DOHH2 (cell line): ENCODE measurements around the gene PURB.
"Not testable (repeated sequence)": the region's sequence is repeated elsewhere in the genome, so short reads cannot be mapped to it uniquely, and the experiment has no call there.

Source experiments
- H3F3A ChIP-seq: fragments of 200-600 bp; sonication (generic), shearing (Covaris generic); 2 replicates; pipeline ENCODE4 v1.6.0; 2016; ENCODE audit warnings: antibody characterized with exemption, mild to moderate bottlenecking; ENCODE audit not compliant: control insufficient read depth, insufficient read depth
- H3K27ac ChIP-seq: fragments of 200-600 bp; sonication (generic); 2 replicates; pipeline ENCODE4 v1.5.1; 2014; ENCODE audit warnings: low read depth, mild to moderate bottlenecking, low read length, moderate library complexity
- H3K27me3 ChIP-seq: fragments of 200-600 bp; sonication (generic); 2 replicates; pipeline ENCODE4 v1.6.1; 2014; ENCODE audit warnings: mild to moderate bottlenecking, low read length, mixed read lengths; ENCODE audit not compliant: control insufficient read depth
- H3K36me3 ChIP-seq: fragments of 200-600 bp; sonication (generic); 2 replicates; pipeline ENCODE4 v1.6.1; 2014; ENCODE audit warnings: mild to moderate bottlenecking, low read length, moderate library complexity, mixed read lengths; ENCODE audit not compliant: control insufficient read depth
- H3K4me1 ChIP-seq: fragments of 200-600 bp; sonication (generic); 2 replicates; pipeline ENCODE4 v1.6.1; 2014; ENCODE audit warnings: mild to moderate bottlenecking, low read length, mixed read lengths; ENCODE audit not compliant: control insufficient read depth
- H3K4me2 ChIP-seq: fragments of 200-600 bp; sonication (generic); 2 replicates; pipeline ENCODE4 v1.6.0; 2014; ENCODE audit warnings: mild to moderate bottlenecking, low read length, moderate library complexity
- H3K4me3 ChIP-seq: fragments of 200-600 bp; sonication (generic); 2 replicates; pipeline ENCODE4 v1.5.1; 2014; ENCODE audit warnings: mild to moderate bottlenecking, low read length, mixed read lengths
- H3K79me2 ChIP-seq: fragments of 200-600 bp; sonication (generic); 2 replicates; pipeline ENCODE4 v1.6.1; 2014; ENCODE audit warnings: mild to moderate bottlenecking, low read length, mixed read lengths; ENCODE audit not compliant: control insufficient read depth
- H3K9me2 ChIP-seq: fragments of 200-600 bp; sonication (generic); replicated peaks from 2 replicates; pipeline ENCODE4 v1.6.1; 2014; ENCODE audit warnings: mild to moderate bottlenecking, low read length, mixed read lengths; ENCODE audit not compliant: control insufficient read depth
- H3K9me3 ChIP-seq: fragments of 200-600 bp; sonication (generic); 2 replicates; pipeline ENCODE4 v1.6.1; 2014; ENCODE audit warnings: antibody characterized with exemption, low read length, mixed read lengths; ENCODE audit not compliant: control insufficient read depth, insufficient read depth
- H4K20me1 ChIP-seq: fragments of 200-600 bp; sonication (generic); 2 replicates; pipeline ENCODE4 v1.6.0; 2014; ENCODE audit warnings: low read depth, mild to moderate bottlenecking, antibody characterized with exemption, low read length, moderate library complexity; ENCODE audit not compliant: control insufficient read depth, insufficient read depth
- EZH2phosphoT487 ChIP-seq: fragments of 200-600 bp; sonication (generic); IDR thresholded peaks from 2 replicates; pipeline ENCODE4 v1.6.1; 2017; ENCODE audit warnings: borderline replicate concordance, mild to moderate bottlenecking, antibody characterized with exemption, low read length, moderate library complexity, mixed read lengths
- TF ChIP-seq, protein P1 (sequence below): fragments of 200-600 bp; sonication (generic); IDR thresholded peaks from one replicate; pipeline ENCODE4 v1.5.1; 2014; ENCODE audit warnings: antibody characterized with exemption, mild to moderate bottlenecking, low read depth, low read length; ENCODE audit not compliant: poor library complexity, severe bottlenecking

Gene PURB

DNA sequence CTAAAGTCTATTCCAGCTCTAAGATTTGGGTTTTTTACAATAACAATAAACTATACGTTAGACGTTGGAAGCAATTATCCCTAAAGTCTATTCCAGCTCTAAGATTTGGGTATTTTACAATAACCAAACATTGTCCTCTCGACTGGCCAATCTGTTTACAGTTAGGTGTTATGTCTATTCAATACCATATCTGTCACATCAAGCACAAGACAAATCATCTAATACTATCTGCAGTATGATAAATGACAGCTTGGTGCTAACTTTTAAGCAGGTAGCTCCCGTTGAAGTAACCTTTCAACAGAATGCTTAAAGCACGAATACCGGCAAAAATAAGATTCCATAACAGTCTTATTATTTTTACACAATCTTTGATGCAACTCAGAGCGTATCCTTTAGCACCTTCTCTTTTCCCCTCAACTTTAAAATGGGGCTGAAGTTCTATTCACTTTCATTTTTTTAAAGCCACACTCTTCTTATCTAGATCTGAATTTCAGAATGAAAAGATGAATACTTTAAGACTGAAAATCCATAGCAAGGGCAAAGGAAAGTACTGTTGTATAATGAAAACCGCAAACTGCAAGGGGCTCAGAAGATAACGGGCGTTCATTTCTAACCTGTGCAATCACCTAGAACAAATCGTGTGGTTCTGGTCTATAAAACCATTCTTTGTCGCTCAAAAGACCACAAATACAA lies 38.4 kb downstream of the PURB start:
- H3K4me1 ChIP-seq, result peaks cover 37% of the 10 kb centered on the region
- no peak for TF ChIP-seq EZH2phosphoT487
- TF ChIP-seq, protein P1, sequence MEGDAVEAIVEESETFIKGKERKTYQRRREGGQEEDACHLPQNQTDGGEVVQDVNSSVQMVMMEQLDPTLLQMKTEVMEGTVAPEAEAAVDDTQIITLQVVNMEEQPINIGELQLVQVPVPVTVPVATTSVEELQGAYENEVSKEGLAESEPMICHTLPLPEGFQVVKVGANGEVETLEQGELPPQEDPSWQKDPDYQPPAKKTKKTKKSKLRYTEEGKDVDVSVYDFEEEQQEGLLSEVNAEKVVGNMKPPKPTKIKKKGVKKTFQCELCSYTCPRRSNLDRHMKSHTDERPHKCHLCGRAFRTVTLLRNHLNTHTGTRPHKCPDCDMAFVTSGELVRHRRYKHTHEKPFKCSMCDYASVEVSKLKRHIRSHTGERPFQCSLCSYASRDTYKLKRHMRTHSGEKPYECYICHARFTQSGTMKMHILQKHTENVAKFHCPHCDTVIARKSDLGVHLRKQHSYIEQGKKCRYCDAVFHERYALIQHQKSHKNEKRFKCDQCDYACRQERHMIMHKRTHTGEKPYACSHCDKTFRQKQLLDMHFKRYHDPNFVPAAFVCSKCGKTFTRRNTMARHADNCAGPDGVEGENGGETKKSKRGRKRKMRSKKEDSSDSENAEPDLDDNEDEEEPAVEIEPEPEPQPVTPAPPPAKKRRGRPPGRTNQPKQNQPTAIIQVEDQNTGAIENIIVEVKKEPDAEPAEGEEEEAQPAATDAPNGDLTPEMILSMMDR, result no peak
- H3K27ac ChIP-seq, result peak overlapping the region; percentile 85
- H3K4me3 ChIP-seq, result peak overlapping the region; percentile 76
- H3K9me2 ChIP-seq, result no peaks in the 10 kb centered on the region
- H3F3A ChIP-seq, result peaks cover 21% of the 10 kb centered on the region
- no peaks in the 10 kb centered on the region for H3K9me3 ChIP-seq
- H4K20me1 ChIP-seq, result peaks cover 35% of the 10 kb centered on the region
- peaks cover 73% of the 10 kb centered on the region for H3K79me2 ChIP-seq
- H3K36me3 ChIP-seq, result peaks cover 62% of the 10 kb centered on the region
- peak overlapping the region; percentile 89 for H3K4me2 ChIP-seq
- H3K27me3 ChIP-seq, result no peaks in the 10 kb centered on the region

DNA sequence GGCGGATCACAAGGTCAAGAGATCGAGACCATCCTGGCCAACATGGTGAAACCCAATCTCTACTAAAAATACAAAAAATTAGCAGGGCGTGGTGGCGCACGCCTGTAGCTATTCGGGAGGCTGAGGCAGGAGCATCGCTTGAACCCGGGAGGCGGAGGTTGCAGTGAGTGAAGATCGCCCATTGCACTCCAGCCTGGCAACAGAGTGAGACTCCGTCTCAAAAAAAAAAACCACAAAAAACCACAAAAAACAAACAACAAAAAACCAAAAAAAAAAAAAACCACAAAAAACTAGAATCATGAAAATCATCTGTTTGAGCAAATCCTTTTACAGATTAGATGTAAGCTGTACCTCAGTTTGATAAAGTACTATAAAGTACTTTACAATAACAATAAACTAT lies 38.9 kb downstream of the PURB start:
- H3K27ac ChIP-seq, result peak overlapping the region; percentile 85
- H3K4me2 ChIP-seq, result peak overlapping the region; percentile 89
- peaks cover 21% of the 10 kb centered on the region for H3F3A ChIP-seq
- H3K36me3 ChIP-seq, result peaks cover 68% of the 10 kb centered on the region
- H3K79me2 ChIP-seq, result peaks cover 78% of the 10 kb centered on the region
- H3K4me3 ChIP-seq, result peak overlapping the region; percentile 76
- H3K9me2 ChIP-seq, H3K27me3 ChIP-seq, H3K9me3 ChIP-seq: not testable (repeated sequence)
- peaks cover 37% of the 10 kb centered on the region for H3K4me1 ChIP-seq
- peaks cover 35% of the 10 kb centered on the region for H4K20me1 ChIP-seq

DNA sequence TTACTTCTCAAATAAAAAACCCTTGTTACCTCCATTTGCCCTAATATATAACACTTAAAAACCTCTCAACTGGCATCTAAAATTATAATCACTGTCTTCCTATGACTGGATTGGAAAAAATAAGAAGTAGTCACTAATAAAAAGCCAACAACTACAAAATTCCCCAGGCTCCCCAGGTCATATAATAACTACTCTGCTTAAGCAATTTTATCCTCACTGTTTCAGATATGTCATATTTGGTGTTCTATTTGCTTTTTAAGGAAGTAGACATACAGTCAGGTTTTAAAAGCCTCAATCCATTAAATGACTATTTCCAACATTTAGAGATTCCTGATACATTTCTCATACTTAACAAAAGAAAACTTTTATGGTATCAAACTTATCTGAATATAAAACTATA lies 39.9 kb downstream of the PURB start:
- H3K9me2 ChIP-seq, result no peaks in the 10 kb centered on the region
- peak overlapping the region; percentile 85; the same call in 1 of the 2 replicates for H3K27ac ChIP-seq
- TF ChIP-seq EZH2phosphoT487, result no peak
- TF ChIP-seq, protein P1, result no peak
- H3K4me3 ChIP-seq, result peak overlapping the region; percentile 76
- peaks cover 88% of the 10 kb centered on the region for H3K79me2 ChIP-seq
- H3K4me2 ChIP-seq, result peak overlapping the region; percentile 89
- H3F3A ChIP-seq, result peaks cover 21% of the 10 kb centered on the region
- peaks cover 36% of the 10 kb centered on the region for H3K4me1 ChIP-seq
- H3K9me3 ChIP-seq, result no peaks in the 10 kb centered on the region
- H3K27me3 ChIP-seq, result no peaks in the 10 kb centered on the region
- H4K20me1 ChIP-seq, result peaks cover 35% of the 10 kb centered on the region
- H3K36me3 ChIP-seq, result peaks cover 74% of the 10 kb centered on the region

DNA sequence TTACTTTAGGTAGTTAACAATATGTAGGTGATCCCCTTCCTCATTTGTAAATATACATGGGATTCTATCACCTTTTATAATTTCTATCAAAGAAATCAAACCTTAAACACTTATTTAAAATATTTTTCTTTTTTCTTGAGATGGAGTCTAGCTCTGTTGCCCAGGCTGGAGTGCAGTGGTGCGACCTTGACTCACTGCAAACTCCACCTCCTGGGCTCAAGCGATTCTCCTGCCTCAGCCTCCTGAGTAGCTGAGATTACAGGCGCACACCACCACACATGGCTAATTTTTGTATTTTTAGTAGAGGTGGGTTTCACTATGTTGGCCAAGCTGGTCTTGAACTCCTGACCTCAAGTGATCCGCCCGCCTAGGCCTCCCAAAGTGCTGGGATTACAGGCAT lies 41.9 kb downstream of the PURB start:
- Histone ChIP-seq H3K36me3 (peaks cover 70% of the 10 kb centered on the region), H3F3A (peaks cover 11% of the 10 kb centered on the region), H4K20me1 (peaks cover 35% of the 10 kb centered on the region), H3K4me1 (peaks cover 21% of the 10 kb centered on the region), H3K79me2 (peaks cover 90% of the 10 kb centered on the region)
- H3K27ac ChIP-seq, H3K4me3 ChIP-seq, H3K4me2 ChIP-seq, H3K27me3 ChIP-seq, H3K9me3 ChIP-seq, H3K9me2 ChIP-seq: not testable (repeated sequence)

DNA sequence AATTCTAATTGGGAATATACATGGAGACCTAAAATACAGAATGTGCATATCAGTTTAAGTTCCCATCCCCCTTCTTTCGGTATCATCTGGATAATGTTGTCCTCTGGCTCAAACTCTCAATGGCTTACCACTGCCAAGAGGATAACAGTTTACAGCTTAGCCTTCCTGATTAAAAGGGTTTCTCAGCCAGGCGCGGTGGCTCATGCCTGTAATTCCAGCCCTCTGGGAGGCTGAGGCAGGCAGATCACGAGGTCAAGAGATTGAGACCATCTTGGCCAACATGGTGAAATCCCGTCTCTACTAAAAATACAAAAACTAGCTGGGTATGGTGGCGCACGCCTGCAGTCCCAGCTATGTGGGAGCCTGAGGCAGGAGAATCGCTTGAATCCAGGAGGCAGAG lies 42.7 kb downstream of the PURB start:
- H3K9me2 ChIP-seq, H3K4me2 ChIP-seq, H3K9me3 ChIP-seq, H3K27ac ChIP-seq, H3K27me3 ChIP-seq, H3K4me3 ChIP-seq: not testable (repeated sequence)
- peaks cover 35% of the 10 kb centered on the region for H4K20me1 ChIP-seq
- peaks cover 21% of the 10 kb centered on the region for H3K4me1 ChIP-seq
- H3K36me3 ChIP-seq, result peaks cover 72% of the 10 kb centered on the region
- peaks cover 96% of the 10 kb centered on the region for H3K79me2 ChIP-seq
- H3F3A ChIP-seq, result peaks cover 11% of the 10 kb centered on the region
